Skeletal muscle tissue (tissue), 4 donors: ENCODE measurements around the gene AFF2. TPM values are rescaled to one million over a fixed set of nuclear protein-coding genes. Genes with fewer than 3 reads are reported as not detected.
"Not testable (repeated sequence)": the region's sequence is repeated elsewhere in the genome, so short reads cannot be mapped to it uniquely, and the experiment has no call there.

Source experiments
- H3K27ac ChIP-seq: one replicate; pipeline ENCODE4 v1.7.0; 2013; ENCODE audit warnings: mild to moderate bottlenecking, low read depth, low read length, inconsistent platforms
- H3K27me3 ChIP-seq, 3 donors: one replicate each; pipeline ENCODE4 v1.7.0; 2013; ENCODE audit warnings: low read length in 3 of 3; ENCODE audit not compliant: control insufficient read depth in 3 of 3, insufficient read depth in 3 of 3
- H3K36me3 ChIP-seq, 3 donors: one replicate each; pipeline ENCODE4 v1.7.0; 2013; ENCODE audit warnings: low read length in 3 of 3; ENCODE audit not compliant: control insufficient read depth in 3 of 3, insufficient read depth in 3 of 3
- H3K4me1 ChIP-seq, 3 donors: one replicate each; pipeline ENCODE4 v1.7.0; 2013; ENCODE audit warnings: low read length in 3 of 3, mild to moderate bottlenecking in 3 of 3; ENCODE audit not compliant: control insufficient read depth in 3 of 3, insufficient read depth in 3 of 3
- H3K4me3 ChIP-seq, 3 donors: one replicate each; pipeline ENCODE4 v1.7.0; 2013; ENCODE audit warnings: low read length in 3 of 3
- H3K9ac ChIP-seq, 3 donors: one replicate each; pipeline ENCODE4 v1.7.0; 2013; ENCODE audit warnings: low read length in 3 of 3, mild to moderate bottlenecking in 3 of 3, moderate library complexity in 2 of 3, low read depth in 1 of 3
- H3K9me3 ChIP-seq, 3 donors: one replicate each; pipeline ENCODE4 v1.7.0; 2013; ENCODE audit warnings: low read length in 3 of 3; ENCODE audit not compliant: control insufficient read depth in 3 of 3
- total RNA-seq: library from RNA; depleted of rRNA; stranded (reverse); fragments of >200 nt; gene quantifications from one replicate; pipeline ENCODE4 v1.2.3, GENCODE V29; 2014
- donor health status: Osteomylitis.

AFF2 gene
- total RNA-seq, 1 donor from 2014 or later = 2.6 TPM

DNA sequence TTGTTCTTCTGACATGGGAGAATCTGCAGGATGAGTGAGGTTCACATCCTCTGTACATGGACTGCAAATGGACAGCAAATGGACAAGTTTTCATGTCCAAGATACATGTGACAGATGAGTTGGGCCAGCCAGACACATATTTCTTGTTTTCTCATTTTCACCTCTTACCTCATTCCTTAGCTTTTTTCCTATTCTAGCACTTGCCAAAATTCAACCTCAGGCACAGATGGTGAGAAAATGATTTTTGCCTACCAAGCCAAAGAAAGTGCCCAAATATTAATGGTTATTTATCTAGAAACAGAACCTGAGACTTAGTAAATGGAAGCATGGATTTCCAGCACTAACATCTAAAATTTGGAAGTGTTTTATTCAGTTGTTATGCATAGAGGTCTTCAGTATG is 402.2 kb downstream of the AFF2 start:
- no peak overlapping the region for H3K9ac ChIP-seq
- no peaks in the 10 kb centered on the region for H3K36me3 ChIP-seq
- H3K27me3 ChIP-seq = no peaks in the 10 kb centered on the region
- no peaks in the 10 kb centered on the region for H3K4me1 ChIP-seq
- no peak overlapping the region for H3K4me3 ChIP-seq
- no peaks in the 10 kb centered on the region for H3K9me3 ChIP-seq
- no peak overlapping the region for H3K27ac ChIP-seq

DNA sequence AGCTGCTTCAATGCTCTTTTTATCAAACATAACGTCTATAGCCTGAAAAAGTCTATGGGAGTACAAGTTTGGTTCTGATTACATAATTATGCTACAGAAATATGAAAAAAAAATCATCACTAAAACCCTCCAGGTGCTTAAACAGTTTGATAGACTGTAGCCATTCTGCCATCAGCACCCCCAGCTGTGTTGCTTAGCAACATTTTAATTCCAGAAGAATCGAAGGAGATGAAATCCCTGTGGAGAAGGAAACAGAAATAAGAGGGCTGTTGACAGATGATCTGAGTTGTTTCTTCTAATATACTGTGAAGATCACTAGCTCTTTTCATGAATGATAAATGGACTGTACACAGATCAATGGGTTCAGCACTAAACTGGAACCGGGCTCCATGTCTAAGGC is 402.8 kb downstream of the AFF2 start:
- Histone ChIP-seq H3K9ac (no peak overlapping the region), H3K4me3 (no peak overlapping the region), H3K9me3 (no peaks in the 10 kb centered on the region), H3K36me3 (no peaks in the 10 kb centered on the region), H3K4me1 (no peaks in the 10 kb centered on the region), H3K27ac (no peak overlapping the region), H3K27me3 (no peaks in the 10 kb centered on the region)

DNA sequence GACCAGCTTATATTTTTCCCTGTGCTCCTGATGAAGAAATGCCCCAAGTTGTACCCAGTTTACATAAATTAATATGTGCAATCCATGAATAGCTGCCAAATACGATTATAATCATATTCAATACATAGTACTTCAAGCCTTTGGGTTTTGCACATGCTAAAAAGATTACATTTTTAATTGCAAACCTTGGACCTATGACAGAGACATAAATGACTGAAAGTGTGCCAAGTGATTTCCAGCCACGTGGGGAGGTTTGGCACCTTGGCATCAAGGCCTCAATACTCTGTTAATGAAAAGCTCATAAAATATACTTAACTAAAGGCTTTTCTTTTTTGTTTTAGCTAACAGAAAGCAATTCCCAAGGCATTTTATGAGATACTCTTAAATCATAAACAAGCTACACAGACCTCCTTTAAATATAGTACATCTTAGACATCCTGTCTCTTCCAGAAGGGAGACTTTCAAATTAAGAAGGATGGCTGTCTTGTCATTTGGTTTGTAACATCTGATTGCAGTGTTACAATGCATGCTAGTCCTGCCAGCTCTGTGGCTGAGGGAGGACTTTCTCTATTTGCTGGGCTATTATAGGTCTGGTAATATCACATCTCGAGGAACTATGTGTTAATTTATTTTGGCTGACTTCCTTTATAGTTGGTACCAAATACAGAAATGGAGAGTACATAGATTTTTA is 404.1 kb downstream of the AFF2 start:
- Histone ChIP-seq H3K27me3 (no peaks in the 10 kb centered on the region), H3K4me3 (no peak overlapping the region), H3K4me1 (no peaks in the 10 kb centered on the region), H3K27ac (no peak overlapping the region), H3K36me3 (no peaks in the 10 kb centered on the region), H3K9ac (no peak overlapping the region), H3K9me3 (no peaks in the 10 kb centered on the region)

DNA sequence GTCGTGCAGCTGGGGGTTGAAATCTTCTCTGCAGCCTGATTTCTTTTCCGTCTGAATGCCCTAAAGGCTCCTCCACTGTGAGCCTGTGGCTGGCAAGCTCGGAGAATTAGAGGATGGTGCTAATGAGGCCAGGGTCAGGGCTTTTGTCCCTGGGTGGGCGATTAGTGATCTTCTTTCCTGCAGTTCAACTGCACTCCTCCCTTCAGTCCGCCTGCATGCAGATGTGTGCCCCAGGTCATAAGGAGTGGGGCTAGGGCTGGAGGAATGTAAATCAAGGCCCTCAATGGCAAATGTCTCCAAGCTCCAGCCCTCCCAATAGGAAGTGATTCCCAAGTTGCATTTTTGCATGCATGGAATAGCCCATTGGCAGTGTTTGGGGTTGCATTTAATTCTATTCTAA is 405.0 kb downstream of the AFF2 start:
- no peaks in the 10 kb centered on the region for H3K27me3 ChIP-seq
- no peak overlapping the region for H3K9ac ChIP-seq
- H3K4me1 ChIP-seq = no peaks in the 10 kb centered on the region
- no peaks in the 10 kb centered on the region for H3K9me3 ChIP-seq
- no peaks in the 10 kb centered on the region for H3K36me3 ChIP-seq
- H3K27ac ChIP-seq = no peak overlapping the region
- H3K4me3 ChIP-seq = no peak overlapping the region

DNA sequence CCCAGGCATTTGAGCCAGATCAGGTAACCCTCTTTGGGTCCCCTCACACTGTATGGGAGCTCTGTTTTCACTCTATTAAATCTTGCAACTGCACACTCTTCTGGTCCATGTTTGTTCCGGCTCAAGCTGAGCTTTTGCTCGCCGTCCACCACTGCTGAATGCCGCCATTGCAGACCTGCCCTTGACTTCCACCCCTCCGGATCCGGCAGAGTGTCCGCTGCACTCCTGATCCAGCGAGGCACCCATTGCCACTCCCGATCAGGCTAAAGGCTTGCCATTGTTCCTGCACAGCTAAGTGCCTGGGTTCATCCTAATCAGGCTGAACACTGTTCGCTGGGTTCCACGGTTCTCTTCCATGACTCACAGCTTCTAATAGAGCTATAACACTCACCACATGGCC is 406.2 kb downstream of the AFF2 start:
- H3K4me1 ChIP-seq, H3K9me3 ChIP-seq, H3K27ac ChIP-seq, H3K36me3 ChIP-seq, H3K27me3 ChIP-seq, H3K9ac ChIP-seq, H3K4me3 ChIP-seq: not testable (repeated sequence)

DNA sequence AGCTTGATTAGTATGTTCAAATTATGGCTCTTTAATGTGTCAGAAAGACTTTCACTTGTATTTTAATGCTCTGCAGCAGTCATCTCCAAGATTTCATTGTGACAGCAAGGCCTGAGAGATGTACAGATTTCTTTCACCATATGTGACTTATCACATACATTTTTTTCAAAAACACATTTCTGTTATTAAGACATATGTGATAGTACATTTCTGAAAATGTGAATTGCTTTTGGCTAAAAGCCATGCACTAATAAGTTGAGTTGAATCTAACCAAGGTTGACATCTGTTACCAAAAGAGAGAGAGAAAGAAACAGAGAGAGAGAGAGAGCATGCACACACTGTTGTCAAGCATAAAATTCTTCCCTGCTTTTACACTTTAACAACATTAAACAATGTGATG is 409.3 kb downstream of the AFF2 start:
- H3K4me3 ChIP-seq = no peak overlapping the region
- H3K27me3 ChIP-seq = no peaks in the 10 kb centered on the region
- no peaks in the 10 kb centered on the region for H3K36me3 ChIP-seq
- no peaks in the 10 kb centered on the region for H3K9me3 ChIP-seq
- no peak overlapping the region for H3K9ac ChIP-seq
- H3K27ac ChIP-seq = no peak overlapping the region
- no peaks in the 10 kb centered on the region for H3K4me1 ChIP-seq

DNA sequence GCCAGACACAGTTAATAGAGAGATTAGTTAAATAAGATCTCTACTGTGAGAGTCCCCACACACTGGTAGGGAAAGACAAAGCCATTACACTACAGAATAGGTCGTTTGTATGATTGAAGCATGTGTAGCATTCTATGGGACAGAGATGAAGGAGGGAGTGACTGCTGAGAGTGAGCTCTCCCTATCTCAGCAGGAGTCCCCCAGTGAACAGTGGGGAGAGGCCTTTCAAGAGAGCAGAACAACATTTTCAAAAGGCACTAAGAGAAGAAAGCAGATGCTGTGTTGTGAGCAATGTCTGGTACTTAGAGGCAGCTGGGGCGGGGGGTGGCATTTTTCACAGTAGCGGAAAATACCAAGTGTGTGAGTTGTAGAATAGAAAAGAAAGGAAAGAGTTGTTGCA is 413.6 kb downstream of the AFF2 start:
- Histone ChIP-seq H3K4me1 (no peaks in the 10 kb centered on the region), H3K36me3 (no peaks in the 10 kb centered on the region), H3K27me3 (no peaks in the 10 kb centered on the region), H3K27ac (no peak overlapping the region), H3K9me3 (no peaks in the 10 kb centered on the region), H3K9ac (no peak overlapping the region), H3K4me3 (no peak overlapping the region)

DNA sequence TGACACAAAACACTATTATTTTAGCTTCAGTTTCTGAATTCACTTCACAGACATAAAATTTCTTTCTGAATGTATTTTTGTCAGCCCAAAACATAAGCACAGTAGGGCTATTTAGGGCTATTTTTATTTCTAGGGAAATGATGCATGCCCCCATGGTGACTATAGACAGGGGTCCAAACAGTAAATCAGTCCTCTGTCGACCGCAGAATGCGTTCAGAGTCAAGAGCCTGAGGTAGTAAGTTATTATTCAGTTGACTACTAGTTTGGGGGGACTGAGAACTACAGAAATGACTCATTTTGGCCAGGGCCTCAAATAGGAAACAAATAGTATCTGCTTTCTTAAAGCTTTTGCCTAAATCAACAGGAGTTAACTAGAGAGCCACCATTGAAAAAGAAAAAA is 414.4 kb downstream of the AFF2 start:
- no peaks in the 10 kb centered on the region for H3K36me3 ChIP-seq

DNA sequence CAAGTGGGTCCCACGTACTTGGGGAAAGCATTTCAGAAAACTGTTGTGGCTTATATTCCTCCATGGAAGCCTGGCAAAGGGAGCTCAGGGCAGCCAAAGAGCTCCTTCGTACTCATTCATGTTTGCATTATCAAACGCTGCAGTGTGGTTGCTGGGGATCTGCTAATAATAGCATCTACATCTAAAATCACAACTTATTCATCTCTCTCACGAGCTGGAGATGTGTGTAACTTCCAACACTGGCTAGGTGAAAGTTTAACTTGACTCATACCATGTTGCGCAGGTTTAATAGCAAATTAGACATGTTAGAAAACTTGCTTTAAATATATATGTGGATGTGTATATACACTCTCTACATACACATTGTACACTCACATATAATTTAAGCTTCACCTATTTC is 415.1 kb downstream of the AFF2 start:
- Histone ChIP-seq H3K9me3 (no peaks in the 10 kb centered on the region), H3K27me3 (no peaks in the 10 kb centered on the region), H3K27ac (no peak overlapping the region), H3K9ac (no peak overlapping the region), H3K4me1 (no peaks in the 10 kb centered on the region), H3K4me3 (no peak overlapping the region), H3K36me3 (no peaks in the 10 kb centered on the region)

More for the DNA sequence above, 414.4 kb downstream of the AFF2 start:
- no peaks in the 10 kb centered on the region for H3K4me1 ChIP-seq
- no peak overlapping the region for H3K27ac ChIP-seq
- no peak overlapping the region for H3K9ac ChIP-seq
- no peaks in the 10 kb centered on the region for H3K27me3 ChIP-seq
- H3K4me3 ChIP-seq = no peak overlapping the region
- no peaks in the 10 kb centered on the region for H3K9me3 ChIP-seq

DNA sequence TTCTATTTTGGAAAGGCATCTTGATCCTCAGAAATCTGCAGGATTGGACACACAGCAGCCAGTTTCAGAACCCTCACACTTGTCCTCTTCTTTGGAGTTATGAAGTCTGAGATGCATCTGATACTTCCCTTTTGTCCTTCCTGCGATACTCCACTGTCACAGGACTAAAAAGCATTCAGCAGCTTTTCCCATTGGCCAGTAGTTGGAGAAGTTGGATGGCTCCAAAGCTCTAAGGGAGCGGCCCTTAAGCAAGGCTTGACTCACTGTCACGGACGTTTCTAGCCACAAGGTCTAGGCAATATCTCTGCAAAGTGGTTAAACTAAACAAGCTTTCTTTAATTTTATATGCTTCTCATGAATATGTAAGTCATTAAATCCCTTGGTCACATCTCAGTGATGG is 417.0 kb downstream of the AFF2 start:
- no peaks in the 10 kb centered on the region for H3K4me1 ChIP-seq
- no peak overlapping the region for H3K4me3 ChIP-seq
- H3K9me3 ChIP-seq = no peaks in the 10 kb centered on the region
- no peaks in the 10 kb centered on the region for H3K27me3 ChIP-seq
- no peak overlapping the region for H3K27ac ChIP-seq
- H3K9ac ChIP-seq = no peak overlapping the region
- H3K36me3 ChIP-seq = no peaks in the 10 kb centered on the region

DNA sequence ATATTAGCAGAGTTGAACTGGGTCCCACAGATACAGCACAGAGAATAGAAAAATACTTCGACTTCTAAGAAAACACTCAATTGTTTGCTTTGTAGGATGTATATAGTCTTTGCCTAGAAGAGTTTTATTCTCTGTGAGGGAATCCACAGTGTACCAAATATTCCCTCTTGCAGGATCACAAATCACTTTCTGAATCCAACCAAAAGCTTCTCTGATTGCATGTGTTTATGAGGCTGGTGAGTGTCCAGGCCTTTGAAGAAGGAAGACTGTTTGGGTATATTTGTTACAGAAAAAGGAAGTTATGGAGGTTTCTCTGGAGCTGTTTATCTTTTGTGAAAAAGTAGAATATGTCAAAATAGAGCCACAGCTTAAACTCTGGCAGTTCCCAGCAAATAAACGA is 423.2 kb downstream of the AFF2 start:
- no peaks in the 10 kb centered on the region for H3K36me3 ChIP-seq

More for the DNA sequence above, 423.2 kb downstream of the AFF2 start:
- no peak overlapping the region for H3K4me3 ChIP-seq
- no peaks in the 10 kb centered on the region for H3K9me3 ChIP-seq
- no peak overlapping the region for H3K27ac ChIP-seq
- H3K27me3 ChIP-seq = no peaks in the 10 kb centered on the region
- H3K9ac ChIP-seq = no peak overlapping the region
- H3K4me1 ChIP-seq = no peaks in the 10 kb centered on the region
